ENCODE data around the gene HMGN3. TPM values are rescaled to one million over a fixed set of nuclear protein-coding genes. Genes with fewer than 3 reads are reported as not detected.
A peak's percentile ranks its signal among the peaks of the same experiment; 100 is the strongest.
"Not testable (repeated sequence)": the region's sequence is repeated elsewhere in the genome, so short reads cannot be mapped to it uniquely, and the experiment has no call there.

The HMGN3 gene
- total RNA-seq, 1 experiment from 2014 or later = 183 TPM

GRCh38 chr6:79257381-79258205 is 23.1 kb upstream of the HMGN3 start:
- no CpG with 5 or more reads among the region's 5 CpGs for WGBS (ENCODE audit: extremely low coverage, insufficient read length, low lambda C conversion rate)
- Histone ChIP-seq H4K8ac (replicated peaks; ENCODE audit: insufficient read length, low read depth, low read length) (no peak overlapping the region), H2BK20ac (ENCODE audit: low read depth, low read length, poor library complexity, severe bottlenecking) (no peak overlapping the region), H3K27me3 (ENCODE audit: insufficient read depth, low read length) (no peaks in the 10 kb centered on the region), H3K23ac (ENCODE audit: insufficient read length, low read depth, low read length) (no peak overlapping the region), H2BK120ac (ENCODE audit: low read depth, low read length, poor library complexity, severe bottlenecking) (no peak overlapping the region), H3K14ac (ENCODE audit: insufficient read depth, low read length) (no peak overlapping the region), H3K9ac (ENCODE audit: extremely low read depth, insufficient read length, low read length) (no peak overlapping the region), H4K91ac (ENCODE audit: insufficient read length, low read depth, low read length) (no peak overlapping the region), H2BK15ac (ENCODE audit: low read depth, low read length) (no peak overlapping the region), H4K5ac (ENCODE audit: insufficient read length, low read depth, low read length) (no peak overlapping the region), H3K79me2 (ENCODE audit: insufficient read depth, low read length) (no peaks in the 10 kb centered on the region), H3K4me2 (ENCODE audit: insufficient read depth, insufficient read length, low read length) (no peak overlapping the region), H3K23me2 (ENCODE audit: insufficient read length, low read depth, low read length, poor library complexity, severe bottlenecking) (no peaks in the 10 kb centered on the region), H3K56ac (ENCODE audit: insufficient read length, low read depth, low read length) (no peak overlapping the region), H3T11ph (ENCODE audit: low read length) (no peak overlapping the region), H2BK5ac (ENCODE audit: insufficient read length, low read length) (no peak overlapping the region), H3K18ac (ENCODE audit: insufficient read length, low read depth, low read length) (no peak overlapping the region), H4K20me1 (ENCODE audit: control insufficient read depth, insufficient read depth, insufficient read length) (no peaks in the 10 kb centered on the region), H2BK12ac (ENCODE audit: insufficient read length, low read depth, low read length) (no peak overlapping the region), H3K9me3 (ENCODE audit: control insufficient read depth, low read depth, low read length) (no peaks in the 10 kb centered on the region), H3K4ac (ENCODE audit: low read depth, low read length) (no peak overlapping the region), H3K27ac (ENCODE audit: insufficient read length, low read depth, low read length) (no peak overlapping the region), H2AFZ (ENCODE audit: low read length) (no peak overlapping the region), H3K79me1 (ENCODE audit: insufficient read depth, low read depth, low read length, poor library complexity, severe bottlenecking) (no peaks in the 10 kb centered on the region), H2AK5ac (ENCODE audit: insufficient read length, low read length) (no peak overlapping the region), H3K4me1 (ENCODE audit: insufficient read depth, low read length) (no peaks in the 10 kb centered on the region)
- 0 out of 7 replicates have a peak overlapping the region, but pooled peaks of 1 of the 3 experiments have one; percentile 18 for H3K27ac Mint-ChIP-seq
- no peak for DNase-seq
- H3K4me1 Mint-ChIP-seq = peaks cover 0 to 6% of the 10 kb centered on the region in 2 experiments; a peak in 2 of 4 replicates
- TF ChIP-seq CTCF (conservative IDR thresholded peaks at IDR 0.05) = no peak
- no peaks in the 10 kb centered on the region; the same call in 1 of the 2 replicates for H3K27me3 Mint-ChIP-seq (ENCODE audit: low read depth)
- peaks cover 8 to 47% (median 13%) of the 10 kb centered on the region in 3 experiments; a peak in 6 of 7 replicates for H3K36me3 Mint-ChIP-seq (ENCODE audit: insufficient read depth in 1 of 3, low read depth in 3 of 3)
- H3K4me3 Mint-ChIP-seq = no peak overlapping the region
- peaks cover 37 to 43% of the 10 kb centered on the region in 2 experiments for H3K9me3 Mint-ChIP-seq

GRCh38 chr6:79256770-79257169 is 22.3 kb upstream of the HMGN3 start:
- peaks cover 39 to 46% of the 10 kb centered on the region in 2 experiments for H3K9me3 Mint-ChIP-seq
- H3K9me3 ChIP-seq (ENCODE audit: control insufficient read depth, low read depth, low read length); H3T11ph ChIP-seq (ENCODE audit: low read length); H3K23me2 ChIP-seq (ENCODE audit: insufficient read length, low read depth, low read length, poor library complexity, severe bottlenecking); H2BK120ac ChIP-seq (ENCODE audit: low read depth, low read length, poor library complexity, severe bottlenecking); H3K18ac ChIP-seq (ENCODE audit: insufficient read length, low read depth, low read length); H3K27me3 Mint-ChIP-seq (ENCODE audit: low read depth); H3K79me2 ChIP-seq (ENCODE audit: insufficient read depth, low read length); H4K20me1 ChIP-seq (ENCODE audit: control insufficient read depth, insufficient read depth, insufficient read length); H3K27ac Mint-ChIP-seq; H3K79me1 ChIP-seq (ENCODE audit: insufficient read depth, low read depth, low read length, poor library complexity, severe bottlenecking); H4K5ac ChIP-seq (ENCODE audit: insufficient read length, low read depth, low read length); H3K4me1 Mint-ChIP-seq; H3K4me3 Mint-ChIP-seq; H2BK15ac ChIP-seq (ENCODE audit: low read depth, low read length); H3K27ac ChIP-seq (ENCODE audit: insufficient read length, low read depth, low read length); H3K4me1 ChIP-seq (ENCODE audit: insufficient read depth, low read length); H2BK5ac ChIP-seq (ENCODE audit: insufficient read length, low read length); H3K56ac ChIP-seq (ENCODE audit: insufficient read length, low read depth, low read length); H2AK5ac ChIP-seq (ENCODE audit: insufficient read length, low read length); H3K4ac ChIP-seq (ENCODE audit: low read depth, low read length); H3K14ac ChIP-seq (ENCODE audit: insufficient read depth, low read length); H4K91ac ChIP-seq (ENCODE audit: insufficient read length, low read depth, low read length); H2AFZ ChIP-seq (ENCODE audit: low read length); H3K9ac ChIP-seq (ENCODE audit: extremely low read depth, insufficient read length, low read length); H3K4me2 ChIP-seq (ENCODE audit: insufficient read depth, insufficient read length, low read length); H3K27me3 ChIP-seq (ENCODE audit: insufficient read depth, low read length); H2BK12ac ChIP-seq (ENCODE audit: insufficient read length, low read depth, low read length); H4K8ac ChIP-seq (replicated peaks; ENCODE audit: insufficient read length, low read depth, low read length); H2BK20ac ChIP-seq (ENCODE audit: low read depth, low read length, poor library complexity, severe bottlenecking); H3K23ac ChIP-seq (ENCODE audit: insufficient read length, low read depth, low read length): not testable (repeated sequence)
- peaks cover 8 to 47% (median 13%) of the 10 kb centered on the region in 3 experiments; a peak in 6 of 7 replicates for H3K36me3 Mint-ChIP-seq (ENCODE audit: insufficient read depth in 1 of 3, low read depth in 3 of 3)
- peak; percentile 64 for DNase-seq
- no CpG with 5 or more reads among the region's 10 CpGs for WGBS (ENCODE audit: extremely low coverage, insufficient read length, low lambda C conversion rate)

All from H9 (cell line).